Activated CD8-positive, alpha-beta T cell treated with anti-CD3 and anti-CD28 coated beads, Interleukin-2, amount 10 ng/mL, durations not matched to agents 7 days and 5 days (primary cell): ENCODE data around the gene ENTR1. TPM values are rescaled to one million over a fixed set of nuclear protein-coding genes. Genes with fewer than 3 reads are reported as not detected.

ENCODE experiments used
- ATAC-seq: fragments of 150-1000 bp; cut with Tn5 transposase; one replicate; pipeline ENCODE4 v1.10.0; 2021; ENCODE audit warnings: moderate library complexity
- CTCF ChIA-PET: fragments of 350-600 bp; sonication (Branson Sonifier 250); formaldehyde crosslinking; loops from one replicate; lab custom pipeline; 2021; ENCODE audit warnings: antibody characterized with exemption; lab: Charles Lee
- POLR2A ChIA-PET: fragments of 350-600 bp; sonication (Branson Sonifier 250); formaldehyde crosslinking; loops from one replicate; lab custom pipeline; 2021; ENCODE audit warnings: antibody characterized with exemption; lab: Charles Lee
- DNase-seq: peaks from one replicate; pipeline ENCODE4 v3.0.0-alpha.2; 2020
- H3K27ac Mint-ChIP-seq: one replicate; pipeline ENCODE4 v1.8.0; 2021; ENCODE audit warnings: mild to moderate bottlenecking, mixed read lengths
- H3K27me3 Mint-ChIP-seq: one replicate; pipeline ENCODE4 v1.8.0; 2021; ENCODE audit warnings: low read depth, mixed read lengths
- H3K36me3 Mint-ChIP-seq: one replicate; pipeline ENCODE4 v1.8.0; 2021; ENCODE audit warnings: low read depth, mixed read lengths
- H3K4me1 Mint-ChIP-seq: one replicate; pipeline ENCODE4 v1.8.0; 2021; ENCODE audit warnings: low read depth, mixed read lengths
- H3K4me3 Mint-ChIP-seq: one replicate; pipeline ENCODE4 v1.8.0; 2021; ENCODE audit warnings: mild to moderate bottlenecking, mixed read lengths
- H3K9me3 Mint-ChIP-seq: one replicate; pipeline ENCODE4 v1.8.0; 2022; ENCODE audit warnings: mixed read lengths; ENCODE audit not compliant: insufficient read depth
- total RNA-seq, 2 experiments: library from RNA; stranded (reverse); gene quantifications; one replicate each; pipeline ENCODE4 v1.2.3, GENCODE V29; 2021

Gene ENTR1
- total RNA-seq, 2 experiments from 2014 or later: 52.8 to 54.3 TPM

GRCh38 chr9:136445799-136446198, 35.4 kb upstream of the ENTR1 start:
- CTCF ChIA-PET: interaction anchor here (1.6 kb wide), 1 partner anchor 82 kb away, joined by 5 read pairs; the partner anchor contains the start of gene DNLZ
- DNase-seq (no peak), ATAC-seq (no peak)
- Mint-ChIP-seq H3K36me3 (peaks cover 57% of the 10 kb centered on the region), H3K4me3 (no peak overlapping the region), H3K9me3 (no peaks in the 10 kb centered on the region), H3K27me3 (no peaks in the 10 kb centered on the region), H3K27ac (no peak overlapping the region), H3K4me1 (no peaks in the 10 kb centered on the region)
- POLR2A ChIA-PET: no interaction called here

DNA sequence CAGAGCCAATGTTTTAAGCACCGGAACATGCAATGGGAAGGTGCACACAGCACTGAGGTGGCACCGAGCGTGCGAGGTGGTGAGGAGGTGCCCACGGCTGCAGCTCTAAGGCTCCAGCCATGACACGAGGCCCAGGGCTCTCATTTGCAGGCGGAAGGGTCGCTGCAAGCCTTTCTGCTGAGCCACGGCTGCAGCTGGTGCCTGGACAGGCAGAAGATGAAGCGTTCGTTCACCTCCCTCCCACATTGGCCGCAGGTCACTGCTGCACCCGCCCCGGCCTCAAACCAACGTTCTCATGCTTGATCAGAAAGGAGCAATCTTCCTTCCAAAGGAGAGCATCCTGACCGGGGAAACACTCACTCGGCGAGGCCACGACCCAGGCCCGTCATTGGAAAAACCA, 33.7 kb upstream of the ENTR1 start:
- Mint-ChIP-seq H3K27ac (no peak overlapping the region), H3K4me1 (peaks cover 2% of the 10 kb centered on the region), H3K4me3 (no peak overlapping the region), H3K9me3 (no peaks in the 10 kb centered on the region), H3K27me3 (no peaks in the 10 kb centered on the region), H3K36me3 (peaks cover 57% of the 10 kb centered on the region)
- ChIA-PET CTCF (no interaction called here), POLR2A (no interaction called here)
- no peak for ATAC-seq
- no peak for DNase-seq

DNA sequence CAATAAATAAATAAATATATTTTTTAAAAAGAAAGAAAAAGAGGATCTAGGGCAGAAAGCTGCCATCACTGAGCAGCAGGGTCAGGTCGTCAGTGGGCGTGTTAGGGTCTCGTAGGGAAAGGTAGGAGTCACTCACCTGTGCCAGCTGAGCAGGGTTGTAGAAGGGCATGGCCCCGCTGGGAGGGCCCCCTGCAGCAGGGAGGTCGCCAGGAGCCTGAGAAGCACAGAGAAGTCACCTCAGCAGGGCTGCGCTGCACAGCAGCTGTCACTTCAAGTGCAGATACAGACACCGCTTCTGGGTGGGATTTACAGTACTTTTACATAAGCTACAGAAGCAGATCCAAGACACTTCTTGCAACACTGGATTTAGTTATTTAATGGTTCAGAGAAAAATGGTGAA, 33.3 kb upstream of the ENTR1 start:
- no peak for DNase-seq
- H3K27ac Mint-ChIP-seq: no peak overlapping the region
- no peak overlapping the region for H3K4me3 Mint-ChIP-seq
- POLR2A ChIA-PET: no interaction called here
- peaks cover 2% of the 10 kb centered on the region for H3K4me1 Mint-ChIP-seq
- H3K27me3 Mint-ChIP-seq: no peaks in the 10 kb centered on the region
- ATAC-seq: no peak
- CTCF ChIA-PET: no interaction called here
- H3K36me3 Mint-ChIP-seq: peaks cover 57% of the 10 kb centered on the region
- no peaks in the 10 kb centered on the region for H3K9me3 Mint-ChIP-seq

GRCh38 chr9:136443087-136443486, 32.7 kb upstream of the ENTR1 start:
- ATAC-seq (no peak), DNase-seq (no peak)
- H3K27me3 Mint-ChIP-seq: no peaks in the 10 kb centered on the region
- POLR2A ChIA-PET: no interaction called here
- no peaks in the 10 kb centered on the region for H3K9me3 Mint-ChIP-seq
- H3K4me3 Mint-ChIP-seq: no peak overlapping the region
- H3K4me1 Mint-ChIP-seq: peaks cover 5% of the 10 kb centered on the region
- H3K36me3 Mint-ChIP-seq: peaks cover 57% of the 10 kb centered on the region
- no peak overlapping the region for H3K27ac Mint-ChIP-seq
- CTCF ChIA-PET: interaction anchor here (1.0 kb wide), 1 partner anchor 80 kb away, joined by 3 read pairs; the partner anchor contains the start of gene DNLZ

DNA sequence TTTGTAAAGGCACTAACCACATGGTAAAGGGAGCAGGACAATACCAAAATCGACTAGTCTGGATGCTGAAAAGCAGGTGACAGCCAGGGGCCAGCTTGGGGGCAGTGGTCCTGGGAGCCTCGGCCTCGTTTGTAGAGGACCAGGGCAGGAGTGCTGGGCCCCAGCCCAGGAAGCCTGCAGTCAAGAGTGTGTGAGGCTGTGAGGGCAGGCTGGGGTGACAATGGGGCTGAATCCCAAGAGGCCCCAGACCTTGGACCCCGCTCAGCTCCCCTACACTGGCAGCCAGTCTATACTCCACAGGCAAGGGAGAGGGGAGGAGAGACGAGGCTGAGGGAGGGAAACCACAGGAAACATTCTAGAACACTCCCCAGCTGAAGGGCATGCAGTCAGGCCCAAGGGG, 31.9 kb upstream of the ENTR1 start:
- no peak overlapping the region for H3K27ac Mint-ChIP-seq
- peaks cover 14% of the 10 kb centered on the region for H3K4me1 Mint-ChIP-seq
- ATAC-seq: no peak
- no peaks in the 10 kb centered on the region for H3K9me3 Mint-ChIP-seq
- H3K4me3 Mint-ChIP-seq: no peak overlapping the region
- peaks cover 52% of the 10 kb centered on the region for H3K36me3 Mint-ChIP-seq
- H3K27me3 Mint-ChIP-seq: no peaks in the 10 kb centered on the region
- ChIA-PET CTCF (interaction anchor here (1.0 kb wide), 1 partner anchor 79 kb away, joined by 3 read pairs; the partner anchor contains the start of gene DNLZ), POLR2A (interaction anchor here (1.1 kb wide), 1 partner anchor 42 kb away, joined by 3 read pairs; the partner anchor contains the start of gene SNAPC4)
- no peak for DNase-seq

DNA sequence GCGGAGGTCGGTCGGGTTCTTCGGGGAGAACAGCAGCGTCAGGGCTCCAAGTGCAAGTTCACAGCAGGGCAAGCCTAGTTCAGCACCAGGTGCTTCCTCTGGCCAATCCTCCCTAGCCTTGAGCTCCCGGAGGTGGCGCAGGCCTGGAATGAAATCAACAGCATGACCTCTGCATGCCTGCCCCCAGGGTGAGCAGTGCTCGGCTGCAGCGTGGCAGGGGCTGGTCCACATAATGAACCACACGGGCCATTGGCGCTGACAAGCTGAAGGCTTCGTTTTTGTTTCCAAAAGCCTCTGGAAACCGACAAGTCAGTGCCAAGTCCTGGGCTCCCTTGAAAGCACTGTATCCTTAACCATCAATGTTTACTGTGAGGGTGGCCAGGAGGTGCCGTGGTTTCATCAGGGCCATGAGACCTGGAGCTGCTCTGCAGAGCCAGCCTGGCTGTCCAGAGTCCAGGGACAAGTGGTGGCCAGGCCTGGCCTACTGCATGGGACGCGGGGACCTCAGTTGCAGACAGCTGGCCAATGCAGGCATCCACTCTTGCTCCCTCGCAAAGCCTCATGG, 31.3 kb upstream of the ENTR1 start:
- no peak overlapping the region for H3K27ac Mint-ChIP-seq
- DNase-seq (no peak), ATAC-seq (no peak)
- POLR2A ChIA-PET: interaction anchor here (1.1 kb wide), 1 partner anchor 41 kb away, joined by 3 read pairs; the partner anchor contains the start of gene SNAPC4
- no peaks in the 10 kb centered on the region for H3K9me3 Mint-ChIP-seq
- CTCF ChIA-PET: no interaction called here
- H3K4me3 Mint-ChIP-seq: no peak overlapping the region
- no peaks in the 10 kb centered on the region for H3K27me3 Mint-ChIP-seq
- H3K4me1 Mint-ChIP-seq: peaks cover 19% of the 10 kb centered on the region
- H3K36me3 Mint-ChIP-seq: peaks cover 49% of the 10 kb centered on the region

GRCh38 chr9:136441191-136441680, 30.8 kb upstream of the ENTR1 start:
- ChIA-PET POLR2A (interaction anchor here (1.1 kb wide), 1 partner anchor 41 kb away, joined by 3 read pairs; the partner anchor contains the start of gene SNAPC4), CTCF (no interaction called here)
- H3K36me3 Mint-ChIP-seq: peaks cover 45% of the 10 kb centered on the region
- H3K9me3 Mint-ChIP-seq: no peaks in the 10 kb centered on the region
- no peak for DNase-seq
- no peak overlapping the region for H3K27ac Mint-ChIP-seq
- H3K4me1 Mint-ChIP-seq: peaks cover 24% of the 10 kb centered on the region
- ATAC-seq: no peak
- H3K27me3 Mint-ChIP-seq: no peaks in the 10 kb centered on the region
- H3K4me3 Mint-ChIP-seq: no peak overlapping the region

GRCh38 chr9:136439481-136440408, 29.3 kb upstream of the ENTR1 start, which contains the start of gene INPP5E:
Gene INPP5E (minus strand): TSS chr9:136439845. CDS start chr9:136439419, 426 bp downstream.
- peaks cover 28% of the 10 kb centered on the region for H3K4me1 Mint-ChIP-seq

GRCh38 chr9:136438548-136439480, 28.4 kb upstream of the ENTR1 start:
- DNase-seq: peak; percentile 74
- ChIA-PET CTCF (interaction anchor here (0.6 to 0.8 kb wide), 2 partner anchors 38 to 118 kb away, joined by 3 read pairs; no protein-coding TSS in a partner anchor), POLR2A (no interaction called here)
- H3K4me3 Mint-ChIP-seq: peak overlapping the region; percentile 83
- peaks cover 28% of the 10 kb centered on the region for H3K4me1 Mint-ChIP-seq
- peaks cover 38% of the 10 kb centered on the region for H3K36me3 Mint-ChIP-seq
- H3K9me3 Mint-ChIP-seq: no peaks in the 10 kb centered on the region
- peak overlapping the region; percentile 77 for H3K27ac Mint-ChIP-seq
- peak; percentile 76 for ATAC-seq
- H3K27me3 Mint-ChIP-seq: no peaks in the 10 kb centered on the region

More at GRCh38 chr9:136439481-136440408, 29.3 kb upstream of the ENTR1 start, which contains the start of gene INPP5E:
- H3K9me3 Mint-ChIP-seq: no peaks in the 10 kb centered on the region
- peak within 1 kb of the TSS; percentile 77 for H3K27ac Mint-ChIP-seq
- no peaks in the 10 kb centered on the region for H3K27me3 Mint-ChIP-seq
- CTCF ChIA-PET: interaction anchor here (0.8 to 1.1 kb wide), 4 partner anchors 10 to 126 kb away, joined by 3 to 4 read pairs (median 3); no protein-coding TSS in a partner anchor
- DNase-seq: peak; percentile 78
- peak within 1 kb of the TSS; percentile 83 for H3K4me3 Mint-ChIP-seq
- POLR2A ChIA-PET: interaction anchor here (0.6 to 1.1 kb wide), 3 partner anchors 77 to 258 kb away, joined by 3 to 6 read pairs (median 4); partner anchors contain the start of gene DNLZ
- peaks cover 44% of the 10 kb centered on the region for H3K36me3 Mint-ChIP-seq
- peak; percentile 82 for ATAC-seq

GRCh38 chr9:136437839-136438547, 27.6 kb upstream of the ENTR1 start:
- peaks cover 28% of the 10 kb centered on the region for H3K4me1 Mint-ChIP-seq

More at GRCh38 chr9:136437839-136438547, 27.6 kb upstream of the ENTR1 start:
- ChIA-PET CTCF (interaction anchor here (0.6 kb wide), 1 partner anchor 119 kb away, joined by 3 read pairs; no protein-coding TSS in a partner anchor), POLR2A (no interaction called here)
- ATAC-seq (no peak), DNase-seq (no peak)
- Mint-ChIP-seq H3K9me3 (no peaks in the 10 kb centered on the region), H3K27me3 (no peaks in the 10 kb centered on the region), H3K27ac (peak overlapping the region; percentile 77), H3K4me3 (peak overlapping the region; percentile 83), H3K36me3 (peaks cover 34% of the 10 kb centered on the region)
